ENCODE results near the gene CLEC18B. TPM values are rescaled to one million over a fixed set of nuclear protein-coding genes. Genes with fewer than 3 reads are reported as not detected.
A peak's percentile ranks its signal among the peaks of the same experiment; 100 is the strongest.
"Not testable (repeated sequence)": the region's sequence is repeated elsewhere in the genome, so short reads cannot be mapped to it uniquely, and the experiment has no call there.

Gene CLEC18B
- total RNA-seq, 2 donors from 2014 or later, result 1.4 TPM; not detected in 1

DNA sequence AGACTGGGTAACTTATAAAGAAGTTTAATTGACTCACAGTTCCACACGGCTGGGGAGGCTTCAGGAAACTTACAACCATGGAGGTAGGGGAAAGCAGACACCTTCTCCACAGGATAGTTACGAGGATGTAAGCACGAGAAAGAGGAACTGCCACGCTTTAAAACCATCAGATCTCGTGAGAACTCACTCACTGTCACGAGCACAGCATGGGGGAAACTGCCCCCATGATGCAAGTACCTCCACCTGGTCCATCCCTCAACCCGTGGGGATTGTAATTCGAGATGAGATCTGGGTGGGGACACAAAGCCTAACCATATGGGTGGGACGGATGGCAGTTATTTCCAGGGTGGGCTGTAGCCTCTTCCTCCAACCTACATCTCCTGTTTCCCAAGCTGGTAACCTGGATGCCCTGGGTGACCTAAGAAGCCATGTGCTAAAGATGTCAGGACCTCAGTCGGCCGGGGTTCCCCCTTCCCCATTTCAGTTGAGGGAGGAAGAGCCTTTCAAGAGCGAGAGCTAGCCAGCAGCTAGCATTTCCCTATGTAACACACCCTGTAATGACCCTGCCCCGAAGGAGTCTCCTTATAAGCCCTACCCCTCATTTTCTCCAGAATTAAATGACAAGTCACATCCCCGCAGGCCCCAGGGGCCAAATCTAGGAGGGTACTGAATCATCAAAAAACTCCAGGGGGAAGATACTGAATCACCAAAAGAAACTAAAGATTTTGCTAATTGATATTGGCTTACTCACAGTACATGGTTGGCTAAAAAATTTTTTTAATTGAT lies 16.9 kb downstream of the CLEC18B start:
- not testable (repeated sequence) for H3K27ac ChIP-seq; DNase-seq (ENCODE audit: low spot score); H3K9me3 ChIP-seq; H3K36me3 ChIP-seq; H3K4me3 ChIP-seq; ATAC-seq (ENCODE audit: insufficient number of reproducible peaks, low FRiP score, low read depth); H3K27me3 ChIP-seq (replicated peaks; ENCODE audit: insufficient read depth); H3K4me1 ChIP-seq (ENCODE audit: control insufficient read depth in 1 of 2, low read depth in 2 of 2)

DNA sequence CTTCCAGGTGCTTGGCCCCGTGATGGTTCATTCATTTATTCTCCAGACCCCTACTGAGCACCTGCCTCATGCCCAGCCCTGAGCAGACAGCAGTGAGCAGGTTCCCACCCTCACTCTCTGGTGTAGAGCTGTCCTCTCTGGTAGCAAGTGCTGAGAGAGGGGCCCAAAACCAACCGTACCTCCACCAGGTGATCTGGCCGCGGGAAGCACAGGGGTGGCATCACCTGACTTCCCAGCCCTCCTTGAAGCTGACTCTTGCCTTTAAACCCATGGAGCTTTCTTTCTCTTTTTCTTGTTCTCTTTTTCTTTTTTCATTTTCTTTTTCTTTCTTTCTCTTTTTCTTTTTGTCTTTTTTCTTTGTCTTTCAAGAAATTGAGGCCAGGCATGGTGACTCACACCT lies 21.0 kb downstream of the CLEC18B start:
- not testable (repeated sequence) for DNase-seq (ENCODE audit: low spot score); ATAC-seq (ENCODE audit: insufficient number of reproducible peaks, low FRiP score, low read depth); H3K9me3 ChIP-seq

DNA sequence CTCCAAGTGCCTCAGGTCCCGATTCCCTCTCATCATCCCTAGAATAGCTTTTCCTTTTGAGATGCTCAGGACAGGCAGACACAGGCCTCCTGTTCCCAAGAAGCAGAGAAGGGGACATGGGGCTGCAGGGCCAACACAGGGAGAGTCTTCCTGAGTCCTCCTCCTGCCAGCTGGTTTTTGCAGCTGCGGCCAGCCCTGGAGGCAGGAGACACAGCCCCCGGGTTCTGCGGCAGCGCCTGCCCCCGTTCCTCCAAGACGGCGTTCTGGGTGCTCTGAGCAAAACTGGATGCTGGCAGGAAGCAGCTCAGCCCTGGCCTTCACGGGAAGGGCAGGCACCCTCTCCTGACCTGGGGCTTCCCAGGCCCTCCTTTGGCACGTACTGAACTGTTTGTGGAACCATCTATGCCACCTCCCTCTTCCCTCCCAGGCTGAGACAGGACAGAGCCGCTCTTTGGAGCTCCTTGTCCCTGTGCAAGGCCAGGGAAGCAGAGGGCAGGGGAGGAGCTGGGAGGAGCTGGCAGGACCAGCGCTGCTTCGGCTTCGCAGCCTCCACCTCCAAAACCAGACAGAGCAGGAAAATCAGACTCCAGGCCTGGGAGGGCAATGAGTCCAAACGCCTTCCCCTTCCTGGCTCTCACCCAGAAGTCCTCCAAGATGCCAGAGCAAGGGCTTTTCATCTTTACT lies 22.9 kb downstream of the CLEC18B start:
- Histone ChIP-seq H3K4me3 (peak overlapping the region; percentile 31), H3K4me1 (ENCODE audit: control insufficient read depth in 1 of 2, low read depth in 2 of 2) (peaks cover 3 to 20% of the 10 kb centered on the region in 2 donors), H3K27ac (peak overlapping the region; percentile 29 to 69)
- not testable (repeated sequence) for H3K36me3 ChIP-seq; H3K9me3 ChIP-seq; H3K27me3 ChIP-seq (replicated peaks; ENCODE audit: insufficient read depth); DNase-seq (ENCODE audit: low spot score)
- peak; percentile 36 for ATAC-seq (ENCODE audit: insufficient number of reproducible peaks, low FRiP score, low read depth)

More for the DNA sequence above, 21.0 kb downstream of the CLEC18B start:
- peaks cover 3 to 20% of the 10 kb centered on the region in 2 donors for H3K4me1 ChIP-seq (ENCODE audit: control insufficient read depth in 1 of 2, low read depth in 2 of 2)
- H3K27ac ChIP-seq; H3K36me3 ChIP-seq; H3K27me3 ChIP-seq (replicated peaks; ENCODE audit: insufficient read depth); H3K4me3 ChIP-seq: not testable (repeated sequence)

DNA sequence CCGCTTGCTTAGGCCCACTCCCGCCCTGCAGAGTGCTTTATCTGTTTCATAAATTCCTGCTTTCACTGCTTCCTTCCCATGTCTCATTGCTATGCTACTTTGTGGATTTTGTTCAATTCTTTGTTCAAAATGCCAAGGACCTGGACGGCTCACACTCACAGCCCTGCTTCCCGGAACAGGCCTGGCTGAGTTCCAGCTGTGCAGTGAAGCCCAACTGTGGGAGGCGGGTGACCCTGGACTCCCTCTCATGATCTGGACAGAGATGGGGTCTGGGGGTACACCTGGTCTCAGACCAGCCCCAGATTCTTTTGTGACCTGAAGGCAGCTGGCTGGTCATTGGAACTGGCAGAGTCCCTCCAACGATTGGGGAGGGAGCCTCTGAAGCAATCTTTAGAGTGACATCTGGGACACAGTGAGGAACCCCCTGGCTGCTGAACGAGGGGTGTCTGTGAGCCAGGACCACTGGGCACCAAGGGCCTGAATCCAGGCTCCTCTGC lies 24.7 kb downstream of the CLEC18B start:
- H3K36me3 ChIP-seq; DNase-seq (ENCODE audit: low spot score); ATAC-seq (ENCODE audit: insufficient number of reproducible peaks, low FRiP score, low read depth); H3K9me3 ChIP-seq; H3K4me3 ChIP-seq; H3K27ac ChIP-seq; H3K27me3 ChIP-seq (replicated peaks; ENCODE audit: insufficient read depth): not testable (repeated sequence)
- peaks cover 3 to 20% of the 10 kb centered on the region in 2 donors for H3K4me1 ChIP-seq (ENCODE audit: control insufficient read depth in 1 of 2, low read depth in 2 of 2)

DNA sequence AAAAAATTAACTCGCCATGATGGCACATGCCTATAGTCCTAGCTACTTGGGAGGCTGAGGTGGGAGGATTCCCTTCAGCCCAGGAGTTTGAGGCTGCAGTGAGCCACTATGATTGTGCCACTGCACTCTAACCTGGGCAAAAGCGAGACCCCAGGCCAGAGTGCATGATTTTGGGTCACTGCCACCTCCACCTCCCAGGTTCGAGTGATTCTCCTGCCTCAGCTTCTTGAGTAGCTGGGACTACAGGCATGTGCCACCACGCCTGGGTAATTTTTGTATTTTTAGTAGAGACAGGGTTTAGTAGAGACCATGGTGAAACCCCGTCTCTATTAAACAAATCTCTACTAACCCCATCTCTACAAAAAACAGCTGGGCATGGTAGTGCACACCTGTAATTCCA lies 26.7 kb downstream of the CLEC18B start:
- not testable (repeated sequence) for H3K27ac ChIP-seq; H3K9me3 ChIP-seq; ATAC-seq (ENCODE audit: insufficient number of reproducible peaks, low FRiP score, low read depth); H3K36me3 ChIP-seq; H3K27me3 ChIP-seq (replicated peaks; ENCODE audit: insufficient read depth); H3K4me3 ChIP-seq; DNase-seq (ENCODE audit: low spot score)
- H3K4me1 ChIP-seq (ENCODE audit: control insufficient read depth in 1 of 2, low read depth in 2 of 2), result peaks cover 3 to 20% of the 10 kb centered on the region in 2 donors

DNA sequence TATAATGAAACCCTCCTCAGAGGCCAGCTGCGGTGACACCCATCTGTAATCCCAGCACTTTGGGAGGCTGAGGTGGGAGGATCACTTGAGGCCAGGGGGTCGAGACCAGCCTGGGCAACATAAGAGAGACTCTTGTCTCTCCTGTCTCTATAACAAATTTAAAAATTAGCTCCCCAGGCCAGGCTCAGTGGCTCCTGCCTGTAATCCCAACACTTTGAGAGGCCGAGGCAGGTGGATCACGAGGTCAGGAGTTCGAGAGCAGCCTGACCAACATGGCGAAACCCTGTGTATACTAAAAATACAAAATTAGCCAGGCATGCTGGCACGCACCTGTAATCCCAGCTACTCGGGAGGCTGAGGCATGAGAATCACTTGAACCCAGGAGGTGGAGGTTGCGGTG lies 27.1 kb downstream of the CLEC18B start:
- not testable (repeated sequence) for ATAC-seq (ENCODE audit: insufficient number of reproducible peaks, low FRiP score, low read depth)

DNA sequence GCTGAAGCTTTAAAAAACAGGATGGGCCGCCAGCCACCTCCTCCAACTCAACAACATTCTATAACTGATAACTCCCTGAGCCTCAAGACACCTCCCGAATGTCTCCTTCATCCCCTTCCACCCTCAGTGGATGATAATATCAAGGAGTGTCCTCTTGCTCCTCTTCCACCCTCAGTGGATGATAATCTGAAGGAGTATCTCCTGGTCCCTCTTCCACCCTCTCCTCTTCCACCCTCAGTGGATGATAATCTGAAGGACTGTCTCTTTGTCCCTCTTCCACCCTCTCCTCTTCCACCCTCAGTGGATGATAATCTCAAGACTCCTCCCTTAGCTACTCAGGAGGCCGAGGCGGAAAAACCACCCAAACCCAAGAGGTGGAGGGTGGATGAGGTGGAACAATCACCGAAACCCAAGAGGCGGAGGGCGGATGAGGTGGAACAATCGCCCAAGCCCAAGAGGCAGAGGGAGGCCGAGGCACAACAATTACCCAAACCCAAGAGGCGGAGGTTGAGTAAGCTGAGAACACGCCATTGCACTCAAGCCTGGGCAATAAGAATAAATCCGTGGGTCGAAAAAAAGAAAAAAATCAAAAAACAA lies 29.7 kb downstream of the CLEC18B start:
- not testable (repeated sequence) for ATAC-seq (ENCODE audit: insufficient number of reproducible peaks, low FRiP score, low read depth); H3K4me1 ChIP-seq (ENCODE audit: control insufficient read depth in 1 of 2, low read depth in 2 of 2); H3K4me3 ChIP-seq; H3K9me3 ChIP-seq; H3K27me3 ChIP-seq (replicated peaks; ENCODE audit: insufficient read depth); H3K36me3 ChIP-seq; H3K27ac ChIP-seq; DNase-seq (ENCODE audit: low spot score)

More for the DNA sequence above, 27.1 kb downstream of the CLEC18B start:
- DNase-seq (ENCODE audit: low spot score); H3K36me3 ChIP-seq; H3K4me3 ChIP-seq; H3K9me3 ChIP-seq; H3K27me3 ChIP-seq (replicated peaks; ENCODE audit: insufficient read depth); H3K27ac ChIP-seq: not testable (repeated sequence)
- peaks cover 3 to 20% of the 10 kb centered on the region in 2 donors for H3K4me1 ChIP-seq (ENCODE audit: control insufficient read depth in 1 of 2, low read depth in 2 of 2)

DNA sequence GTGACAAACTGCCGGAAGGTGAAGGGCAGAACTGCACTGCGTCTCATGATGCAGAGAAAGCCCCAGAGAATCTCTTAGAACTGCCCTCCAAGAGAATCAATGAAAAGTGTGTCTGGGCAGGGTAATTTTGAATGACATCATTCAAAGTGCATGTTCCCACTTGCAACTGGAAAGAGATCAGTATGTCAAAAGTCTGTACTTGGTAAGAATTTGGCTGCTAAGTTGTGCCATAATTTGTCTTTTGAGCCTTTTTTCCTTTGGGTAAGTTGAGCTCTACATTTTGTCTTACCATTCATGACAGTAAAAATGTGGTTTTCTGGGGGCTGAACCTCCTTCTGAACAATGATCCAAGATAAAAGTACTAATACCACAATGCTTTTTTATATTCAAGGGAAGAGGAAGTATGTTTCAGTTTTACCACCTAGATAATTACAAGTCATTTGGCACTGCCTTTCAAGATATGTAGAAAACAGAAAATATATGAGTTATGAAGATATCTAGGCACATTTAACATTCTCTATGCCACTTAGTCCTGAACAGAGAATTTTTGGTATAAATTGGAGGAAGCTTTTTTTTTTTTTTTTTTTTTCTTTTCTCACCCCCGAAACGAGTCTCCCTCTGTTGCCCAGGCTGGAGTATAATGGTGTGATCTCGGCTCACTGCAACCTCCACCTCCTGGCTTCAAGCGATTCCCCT lies 38.8 kb downstream of the CLEC18B start:
- not testable (repeated sequence) for H3K27ac ChIP-seq; H3K27me3 ChIP-seq (replicated peaks; ENCODE audit: insufficient read depth); H3K4me1 ChIP-seq (ENCODE audit: control insufficient read depth in 1 of 2, low read depth in 2 of 2); H3K36me3 ChIP-seq; H3K4me3 ChIP-seq; ATAC-seq (ENCODE audit: insufficient number of reproducible peaks, low FRiP score, low read depth); H3K9me3 ChIP-seq; DNase-seq (ENCODE audit: low spot score)

DNA sequence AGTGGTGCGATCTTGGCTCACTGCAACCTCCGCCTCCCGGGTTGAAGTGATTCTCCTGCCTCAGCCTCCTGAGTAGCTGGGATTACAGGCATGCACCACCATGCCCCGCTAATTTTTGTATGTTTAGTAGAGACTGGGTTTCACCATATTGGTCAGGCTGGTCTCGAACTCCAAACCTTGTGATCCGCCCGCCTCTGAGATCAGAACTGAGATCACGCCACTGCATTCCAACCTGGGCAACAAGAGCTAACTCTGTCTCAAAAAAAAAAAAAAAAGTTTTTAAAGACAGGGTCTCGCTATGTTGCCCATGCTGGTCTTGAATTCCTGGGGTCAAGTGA lies 47.5 kb downstream of the CLEC18B start:
- not testable (repeated sequence) for ATAC-seq (ENCODE audit: insufficient number of reproducible peaks, low FRiP score, low read depth); DNase-seq (ENCODE audit: low spot score); H3K9me3 ChIP-seq; H3K36me3 ChIP-seq; H3K27me3 ChIP-seq (replicated peaks; ENCODE audit: insufficient read depth); H3K4me1 ChIP-seq (ENCODE audit: control insufficient read depth in 1 of 2, low read depth in 2 of 2); H3K27ac ChIP-seq; H3K4me3 ChIP-seq

All from thoracic aorta (tissue), 2 donors.